Neural progenitor cell (in vitro differentiated cells): ENCODE results near the gene SYNJ2. TPM values are rescaled to one million over a fixed set of nuclear protein-coding genes. Genes with fewer than 3 reads are reported as not detected.

Source experiments
- DNase-seq: peaks from one replicate; pipeline ENCODE4 v3.0.0-alpha.2; 2016; ENCODE audit warnings: low spot score
- H2AFZ ChIP-seq: fragments of 200-600 bp; sonication (generic); replicated peaks from 2 replicates; pipeline ENCODE4 v1.6.1; 2016; ENCODE audit warnings: antibody characterized with exemption
- H3F3A ChIP-seq: fragments of 200-600 bp; sonication (generic); 2 replicates; pipeline ENCODE4 v1.6.1; 2016; ENCODE audit warnings: antibody characterized with exemption, low read depth
- H3K27ac ChIP-seq: fragments of 200-600 bp; sonication (generic); 2 replicates; pipeline ENCODE4 v1.5.1; 2016; ENCODE audit warnings: mild to moderate bottlenecking
- H3K27me3 ChIP-seq: fragments of 200-600 bp; sonication (generic); 2 replicates; pipeline ENCODE4 v1.6.1; 2016; ENCODE audit warnings: mild to moderate bottlenecking, moderate library complexity
- H3K36me3 ChIP-seq: fragments of 200-600 bp; sonication (generic); 2 replicates; pipeline ENCODE4 v1.5.1; 2016
- H3K4me1 ChIP-seq: fragments of 200-600 bp; sonication (generic); 2 replicates; pipeline ENCODE4 v1.6.1; 2016; ENCODE audit warnings: mixed run types
- H3K4me2 ChIP-seq: fragments of 200-600 bp; sonication (generic); 2 replicates; pipeline ENCODE4 v1.6.1; 2016
- H3K4me3 ChIP-seq: fragments of 200-600 bp; sonication (generic); 2 replicates; pipeline ENCODE4 v1.5.1; 2016
- H3K79me2 ChIP-seq: fragments of 200-600 bp; sonication (generic); 2 replicates; pipeline ENCODE4 v1.6.1; 2016; ENCODE audit warnings: low read depth
- H3K9ac ChIP-seq: fragments of 200-600 bp; sonication (generic); 2 replicates; pipeline ENCODE4 v1.6.1; 2016
- H3K9me3 ChIP-seq: fragments of 200-600 bp; sonication (generic); 2 replicates; pipeline ENCODE4 v1.5.1; 2016; ENCODE audit warnings: low read depth
- H4K20me1 ChIP-seq: fragments of 200-600 bp; sonication (generic); 2 replicates; pipeline ENCODE4 v1.6.1; 2016; ENCODE audit warnings: low read depth
- H3K27ac Mint-ChIP-seq: 3 replicates; pipeline ENCODE4 v1.8.0; 2021; ENCODE audit warnings: mixed read lengths
- H3K27me3 Mint-ChIP-seq: 2 replicates; pipeline ENCODE4 v1.8.0; 2022; ENCODE audit warnings: low read depth, mild to moderate bottlenecking, inconsistent platforms, moderate library complexity, mixed read lengths; ENCODE audit not compliant: insufficient read depth
- H3K36me3 Mint-ChIP-seq: 3 replicates; pipeline ENCODE4 v1.8.0; 2021; ENCODE audit warnings: mixed read lengths
- H3K4me1 Mint-ChIP-seq: 3 replicates; pipeline ENCODE4 v1.8.0; 2021; ENCODE audit warnings: mixed read lengths
- H3K4me3 Mint-ChIP-seq: 3 replicates; pipeline ENCODE4 v1.8.0; 2021; ENCODE audit warnings: mild to moderate bottlenecking, moderate library complexity, mixed read lengths
- H3K9me3 Mint-ChIP-seq: 3 replicates; pipeline ENCODE4 v1.8.0; 2020; ENCODE audit warnings: mixed read lengths
- CTCF ChIP-seq: fragments of 200-600 bp; sonication (generic); IDR thresholded peaks from 2 replicates; pipeline ENCODE4 v1.5.1; 2017; ENCODE audit warnings: antibody characterized with exemption, mild to moderate bottlenecking
- EZH2 ChIP-seq: fragments of 200-600 bp; sonication (generic); IDR thresholded peaks from 2 replicates; pipeline ENCODE4 v1.6.1; 2017; ENCODE audit warnings: antibody characterized with exemption, mild to moderate bottlenecking, moderate library complexity
- EZH2phosphoT487 ChIP-seq: fragments of 200-600 bp; sonication (generic); IDR thresholded peaks from 2 replicates; pipeline ENCODE4 v1.6.1; 2017; ENCODE audit warnings: antibody characterized with exemption
- total RNA-seq: library from RNA; depleted of rRNA; stranded (reverse); fragments of >200 nt; gene quantifications from 2 replicates; pipeline ENCODE4 v1.2.3, GENCODE V29; 2015; ENCODE audit warnings: low replicate concordance

SYNJ2 gene
- total RNA-seq, 1 donor from 2014 or later, result 4.8 TPM

- H3K27me3 Mint-ChIP-seq, result peaks cover 5% of the 10 kb centered on the region
- Histone ChIP-seq H3K27ac (no peak overlapping the region), H2AFZ (no peak overlapping the region), H3K79me2 (no peaks in the 10 kb centered on the region), H3K9ac (no peak overlapping the region), H3K9me3 (no peaks in the 10 kb centered on the region), H3K27me3 (no peaks in the 10 kb centered on the region), H3K4me1 (peaks cover 6% of the 10 kb centered on the region), H3F3A (no peaks in the 10 kb centered on the region), H3K4me3 (no peak overlapping the region), H3K36me3 (no peaks in the 10 kb centered on the region), H3K4me2 (no peak overlapping the region), H4K20me1 (no peaks in the 10 kb centered on the region)
- no peak overlapping the region for H3K4me3 Mint-ChIP-seq
- H3K4me1 Mint-ChIP-seq, result peaks cover 39% of the 10 kb centered on the region
- H3K27ac Mint-ChIP-seq, result no peak overlapping the region
- TF ChIP-seq EZH2, result no peak
- TF ChIP-seq CTCF, result no peak
- H3K9me3 Mint-ChIP-seq, result no peaks in the 10 kb centered on the region
- no peaks in the 10 kb centered on the region for H3K36me3 Mint-ChIP-seq
- DNase-seq, result no peak
Observed at GRCh38 chr6:158028421-158028820, 46.8 kb downstream of the SYNJ2 start.

GRCh38 chr6:158028876-158029275 is 47.2 kb downstream of the SYNJ2 start:
- peaks cover 6% of the 10 kb centered on the region for H3K4me1 ChIP-seq

GRCh38 chr6:158029668-158030230 is 48.1 kb downstream of the SYNJ2 start:
- H3F3A ChIP-seq, result no peaks in the 10 kb centered on the region
- H3K36me3 ChIP-seq, result no peaks in the 10 kb centered on the region
- Mint-ChIP-seq H3K27me3 (peaks cover 5% of the 10 kb centered on the region), H3K9me3 (peaks cover 3% of the 10 kb centered on the region), H3K36me3 (peaks cover 3% of the 10 kb centered on the region), H3K4me3 (no peak overlapping the region), H3K4me1 (peaks cover 40% of the 10 kb centered on the region), H3K27ac (no peak overlapping the region)
- H4K20me1 ChIP-seq, result no peaks in the 10 kb centered on the region
- no peaks in the 10 kb centered on the region for H3K9me3 ChIP-seq
- no peak overlapping the region for H3K9ac ChIP-seq
- no peaks in the 10 kb centered on the region for H3K27me3 ChIP-seq
- H3K27ac ChIP-seq, result no peak overlapping the region
- no peak overlapping the region for H3K4me2 ChIP-seq
- no peak for DNase-seq
- no peaks in the 10 kb centered on the region for H3K79me2 ChIP-seq
- no peak for TF ChIP-seq CTCF
- no peak for TF ChIP-seq EZH2
- no peak for TF ChIP-seq EZH2phosphoT487
- H3K4me1 ChIP-seq, result peaks cover 6% of the 10 kb centered on the region
- H3K4me3 ChIP-seq, result no peak overlapping the region
- H2AFZ ChIP-seq, result no peak overlapping the region

More at GRCh38 chr6:158028876-158029275, 47.2 kb downstream of the SYNJ2 start:
- Histone ChIP-seq H3K4me2 (no peak overlapping the region), H3K9me3 (no peaks in the 10 kb centered on the region), H3K27me3 (no peaks in the 10 kb centered on the region), H4K20me1 (no peaks in the 10 kb centered on the region), H3K4me3 (no peak overlapping the region), H3F3A (no peaks in the 10 kb centered on the region), H3K79me2 (no peaks in the 10 kb centered on the region), H3K27ac (no peak overlapping the region), H3K36me3 (no peaks in the 10 kb centered on the region), H2AFZ (no peak overlapping the region), H3K9ac (no peak overlapping the region)
- Mint-ChIP-seq H3K4me1 (peaks cover 40% of the 10 kb centered on the region), H3K4me3 (no peak overlapping the region), H3K27ac (no peak overlapping the region), H3K27me3 (peaks cover 5% of the 10 kb centered on the region), H3K36me3 (no peaks in the 10 kb centered on the region), H3K9me3 (no peaks in the 10 kb centered on the region)
- TF ChIP-seq EZH2 (no peak), EZH2phosphoT487 (no peak), CTCF (no peak)
- DNase-seq, result no peak
